HEK293T (cell line): ENCODE results near the gene NSMCE1.

Experiments
- BHLHE40 ChIP-seq: fragments of 450-650 bp; IDR thresholded peaks from 2 replicates; pipeline ENCODE4 v1.6.1; 2016; ENCODE audit warnings: mild to moderate bottlenecking, moderate library complexity, borderline replicate concordance
- SUZ12 ChIP-seq: fragments of 450-650 bp; IDR thresholded peaks from 2 replicates; pipeline ENCODE4 v1.6.1; 2016; ENCODE audit warnings: mild to moderate bottlenecking

- TF ChIP-seq SUZ12 (no peak), BHLHE40 (no peak)
Observed at GRCh38 chr16:27226476-27226875, 42.1 kb downstream of the NSMCE1 start.
